Liver (tissue), 3 donors: Measurements from ENCODE around the gene PRR23B.

Source experiments
- HNF4G ChIP-seq: IDR thresholded peaks from 2 replicates; pipeline ENCODE4 v1.6.1; 2016; ENCODE audit warnings: antibody characterized with exemption
- RAD21 ChIP-seq, 2 donors: IDR thresholded peaks; 2 replicates each; pipeline ENCODE4 v1.6.1; 2016; ENCODE audit warnings: antibody characterized with exemption in 2 of 2, mild to moderate bottlenecking in 2 of 2
- RXRA ChIP-seq, 2 donors: IDR thresholded peaks; 2 replicates each; pipeline ENCODE4 v1.6.1; 2017 to 2018; ENCODE audit warnings: antibody characterized with exemption in 2 of 2, mild to moderate bottlenecking in 1 of 2
- SP1 ChIP-seq: IDR thresholded peaks from 2 replicates; pipeline ENCODE4 v1.6.1; 2018; ENCODE audit warnings: antibody characterized with exemption, mild to moderate bottlenecking
- TF ChIP-seq, protein P1 (sequence below): fragments of 150-350 bp; IDR thresholded peaks from 2 replicates; pipeline ENCODE4 v1.5.1; 2017; ENCODE audit warnings: improper control_type of control experiment, low read depth, low read length; ENCODE audit not compliant: missing input control
- TF ChIP-seq, protein P2 (sequence below): IDR thresholded peaks from 2 replicates; pipeline ENCODE4 v1.6.1; 2016; ENCODE audit warnings: antibody characterized with exemption
- donor health status: healthy.
- donor health status: healthy.

DNA sequence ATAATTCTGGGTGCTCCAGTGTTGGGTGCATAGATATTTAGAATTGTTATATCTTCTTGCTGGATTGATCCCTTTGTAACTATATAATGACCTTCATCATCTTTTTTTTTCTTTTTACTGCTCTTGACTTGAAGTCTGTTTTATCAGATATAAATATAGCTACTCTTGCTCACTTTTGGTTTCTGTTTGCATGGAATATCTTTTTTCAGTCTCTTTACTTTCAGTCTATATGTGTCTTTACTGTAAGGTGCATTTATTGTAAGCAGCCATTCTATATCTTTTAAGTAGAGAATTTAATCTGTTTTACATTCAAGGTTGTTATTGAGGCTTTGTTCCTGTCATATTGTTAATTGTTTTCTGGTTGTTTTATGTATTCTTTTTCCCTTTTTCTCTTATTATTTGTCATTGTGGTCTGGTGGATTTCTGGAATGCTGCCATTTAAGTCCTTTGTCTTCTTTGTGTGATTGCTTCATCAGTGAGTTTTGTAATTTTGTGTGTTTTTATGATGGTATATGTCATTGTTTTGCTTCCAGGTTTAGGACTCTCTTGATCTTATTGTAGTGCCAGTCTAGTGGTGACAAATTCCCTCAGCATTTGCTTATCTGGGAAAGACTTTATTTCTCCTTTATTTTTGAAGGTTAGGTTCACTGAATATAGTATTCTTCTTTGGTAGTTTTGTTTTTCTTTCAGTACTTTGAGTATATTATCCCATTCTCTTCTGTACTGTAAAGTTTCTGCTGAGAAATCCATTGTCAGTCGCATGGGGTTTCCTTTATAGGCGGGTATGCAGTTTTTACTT is 32.3 kb upstream of the PRR23B start:
- TF ChIP-seq RXRA (IDR thresholded peaks at IDR 0.05) (no peak), HNF4G (no peak), RAD21 (IDR thresholded peaks at IDR 0.05) (no peak), SP1 (no peak)
- TF ChIP-seq, protein P1, sequence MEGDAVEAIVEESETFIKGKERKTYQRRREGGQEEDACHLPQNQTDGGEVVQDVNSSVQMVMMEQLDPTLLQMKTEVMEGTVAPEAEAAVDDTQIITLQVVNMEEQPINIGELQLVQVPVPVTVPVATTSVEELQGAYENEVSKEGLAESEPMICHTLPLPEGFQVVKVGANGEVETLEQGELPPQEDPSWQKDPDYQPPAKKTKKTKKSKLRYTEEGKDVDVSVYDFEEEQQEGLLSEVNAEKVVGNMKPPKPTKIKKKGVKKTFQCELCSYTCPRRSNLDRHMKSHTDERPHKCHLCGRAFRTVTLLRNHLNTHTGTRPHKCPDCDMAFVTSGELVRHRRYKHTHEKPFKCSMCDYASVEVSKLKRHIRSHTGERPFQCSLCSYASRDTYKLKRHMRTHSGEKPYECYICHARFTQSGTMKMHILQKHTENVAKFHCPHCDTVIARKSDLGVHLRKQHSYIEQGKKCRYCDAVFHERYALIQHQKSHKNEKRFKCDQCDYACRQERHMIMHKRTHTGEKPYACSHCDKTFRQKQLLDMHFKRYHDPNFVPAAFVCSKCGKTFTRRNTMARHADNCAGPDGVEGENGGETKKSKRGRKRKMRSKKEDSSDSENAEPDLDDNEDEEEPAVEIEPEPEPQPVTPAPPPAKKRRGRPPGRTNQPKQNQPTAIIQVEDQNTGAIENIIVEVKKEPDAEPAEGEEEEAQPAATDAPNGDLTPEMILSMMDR, result no peak
- TF ChIP-seq, protein P2, sequence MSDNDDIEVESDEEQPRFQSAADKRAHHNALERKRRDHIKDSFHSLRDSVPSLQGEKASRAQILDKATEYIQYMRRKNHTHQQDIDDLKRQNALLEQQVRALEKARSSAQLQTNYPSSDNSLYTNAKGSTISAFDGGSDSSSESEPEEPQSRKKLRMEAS, result no peak
